ENCODE measurements around the gene NPAS3. TPM values are rescaled to one million over a fixed set of nuclear protein-coding genes. Genes with fewer than 3 reads are reported as not detected.

The NPAS3 gene
- total and polyA plus RNA-seq, 2 of the 13 experiments (the other 11 are each of a cell fraction or from before 2014, with no cell fraction given) = not detected

GRCh38 chr14:33642080-33642479 is 703.4 kb downstream of the NPAS3 start:
- no peak for TF ChIP-seq ZMAT5 (CRISPR knock-in tag; IDR thresholded peaks at IDR 0.05; ENCODE audit: borderline replicate concordance, low read depth)
- no peak for TF ChIP-seq THAP7 (CRISPR knock-in tag; IDR thresholded peaks at IDR 0.05)
- no peak for TF ChIP-seq PRDM15 (CRISPR knock-in tag; IDR thresholded peaks at IDR 0.05)
- no peak for TF ChIP-seq PREB (CRISPR knock-in tag; IDR thresholded peaks at IDR 0.05)
- TF ChIP-seq CSRNP1 (CRISPR knock-in tag; IDR thresholded peaks at IDR 0.05) = no peak
- TF ChIP-seq ZBTB26 (CRISPR knock-in tag; IDR thresholded peaks at IDR 0.05; ENCODE audit: borderline replicate concordance) = no peak
- in situ Hi-C loops (cut with HindIII; ENCODE audit: extremely low pct_ligation_motif_present, low pct_unique_long_range_greater_than_20kb) (no loop called here), intact Hi-C loops (cut with micrococcal nuclease; ENCODE audit: unreplicated experiment) (no loop called here)
- FAIRE-seq (no peak), ATAC-seq (no peak), DNase-seq (ENCODE audit: low spot score) (no peak)
- POLR2A ChIA-PET = no interaction called here
- BruUV-seq (replicated peaks) = no TSS peak
- Histone ChIP-seq H3K27me3 (ENCODE audit: control insufficient read depth in 1 of 2, insufficient read depth in 2 of 2, low read length in 2 of 2) (no peaks in the 10 kb centered on the region), H3K27ac (ENCODE audit: extremely low read length, insufficient read depth, low read length) (no peak overlapping the region), H3K4me3 (replicated peaks in 1 of 3; ENCODE audit: insufficient read depth in 1 of 3, low read depth in 2 of 3, low read length in 3 of 3) (no peak overlapping the region), H2AFZ (ENCODE audit: low read length) (no peak overlapping the region), H3K9me3 (ENCODE audit: low read length) (no peaks in the 10 kb centered on the region), H3K4me2 (ENCODE audit: low read depth, low read length) (no peak overlapping the region), H3K4me1 (ENCODE audit: insufficient read depth, low read length) (no peaks in the 10 kb centered on the region), H3K36me3 (replicated peaks in 1 of 2; ENCODE audit: control insufficient read depth in 1 of 2, insufficient read depth in 2 of 2, low read length in 2 of 2) (no peaks in the 10 kb centered on the region), H3K79me2 (ENCODE audit: insufficient read depth, low read length) (no peaks in the 10 kb centered on the region), H3K9ac (ENCODE audit: insufficient read depth, low read depth, low read length) (no peak overlapping the region), H4K20me1 (ENCODE audit: insufficient read depth, low read length) (no peaks in the 10 kb centered on the region)
- CTCF ChIA-PET (ENCODE audit: low intra/inter-chr PET ratio, low total read pairs) = no interaction called here
- WGBS (ENCODE audit: low lambda C conversion rate) = 1% methylated on average over 6 of the region's 6 CpGs

Measured in HepG2 (cell line).